WTC11 (cell line): ENCODE results near the gene ACTMAP. TPM values are rescaled to one million over a fixed set of nuclear protein-coding genes. Genes with fewer than 3 reads are reported as not detected.
A peak's percentile ranks its signal among the peaks of the same experiment; 100 is the strongest.
"Not testable (repeated sequence)": the region's sequence is repeated elsewhere in the genome, so short reads cannot be mapped to it uniquely, and the experiment has no call there.

ENCODE experiments used
- ATAC-seq: fragments of 200-7000 bp; cut with Tn5 transposase; 2 replicates; pipeline ENCODE4 v1.10.0; 2021; ENCODE audit warnings: mild to moderate bottlenecking, moderate library complexity
- CTCF ChIA-PET: fragments of 300-600 bp; sonication (Branson Sonifier 250); formaldehyde crosslinking; loops from one replicate; lab custom pipeline; 2021; ENCODE audit warnings: antibody characterized with exemption; lab: Charles Lee
- POLR2A ChIA-PET: fragments of 350-600 bp; sonication (Branson Sonifier 250); formaldehyde crosslinking; loops from one replicate; lab custom pipeline; 2021; ENCODE audit warnings: antibody characterized with exemption; lab: Charles Lee
- DNase-seq: peaks from one replicate; pipeline ENCODE4 v3.0.0; 2021; ENCODE audit warnings: low spot score
- H3K27ac Mint-ChIP-seq: 2 replicates; pipeline ENCODE4 v1.8.0; 2021; ENCODE audit warnings: mixed read lengths
- H3K27me3 Mint-ChIP-seq: 2 replicates; pipeline ENCODE4 v1.8.0; 2021; ENCODE audit warnings: low read depth, mild to moderate bottlenecking, moderate library complexity, mixed read lengths
- H3K36me3 Mint-ChIP-seq: 2 replicates; pipeline ENCODE4 v1.8.0; 2021; ENCODE audit warnings: mixed read lengths
- H3K4me1 Mint-ChIP-seq: 2 replicates; pipeline ENCODE4 v1.8.0; 2022; ENCODE audit warnings: mixed read lengths
- H3K4me3 Mint-ChIP-seq: 2 replicates; pipeline ENCODE4 v1.8.0; 2021; ENCODE audit warnings: mild to moderate bottlenecking, moderate library complexity, mixed read lengths
- H3K9me3 Mint-ChIP-seq: 2 replicates; pipeline ENCODE4 v1.8.0; 2021; ENCODE audit warnings: mixed read lengths
- E2F5 ChIP-seq: sonication (generic); formaldehyde crosslinking; IDR thresholded peaks from 2 replicates; pipeline ENCODE4 v1.8.1; 2022; ENCODE audit warnings: mild to moderate bottlenecking, moderate library complexity, missing genetic modification reagents
- GRHL2 ChIP-seq: fragments of 250-450 bp; sonication (Bioruptor Pico); IDR thresholded peaks from 2 replicates; pipeline ENCODE4 v1.8.0; 2022; ENCODE audit warnings: mild to moderate bottlenecking, moderate library complexity; ENCODE audit not compliant: insufficient replicate concordance, severe bottlenecking
- HMGA2 ChIP-seq: fragments of 250-450 bp; sonication (Bioruptor Pico); IDR thresholded peaks from 2 replicates; pipeline ENCODE4 v1.4.0; 2021; ENCODE audit warnings: mild to moderate bottlenecking, moderate library complexity
- KAT7 ChIP-seq: sonication (generic); formaldehyde crosslinking; IDR thresholded peaks from 2 replicates; pipeline ENCODE4 v1.8.1; 2023; ENCODE audit warnings: missing genetic modification reagents, mild to moderate bottlenecking, borderline replicate concordance
- MLX ChIP-seq: sonication (generic); formaldehyde crosslinking; IDR thresholded peaks from 2 replicates; pipeline ENCODE4 v1.8.1; 2023; ENCODE audit warnings: mild to moderate bottlenecking, missing genetic modification reagents, moderate library complexity
- NFYB ChIP-seq: sonication (generic); formaldehyde crosslinking; conservative IDR thresholded peaks from 2 replicates; pipeline ENCODE4 v1.8.0; 2022; ENCODE audit warnings: low read depth, missing genetic modification reagents
- RORB ChIP-seq: fragments of 250-450 bp; sonication (Bioruptor Pico); IDR thresholded peaks from 2 replicates; pipeline ENCODE4 v1.9.0; 2021; ENCODE audit warnings: mild to moderate bottlenecking
- TCF7 ChIP-seq: sonication (generic); formaldehyde crosslinking; IDR thresholded peaks from 2 replicates; pipeline ENCODE4 v1.8.0; 2022; ENCODE audit warnings: mild to moderate bottlenecking, low read depth, missing genetic modification reagents, moderate library complexity
- ZNF219 ChIP-seq: sonication (generic); formaldehyde crosslinking; IDR thresholded peaks from 2 replicates; pipeline ENCODE4 v1.8.0; 2023; ENCODE audit warnings: missing genetic modification reagents, mild to moderate bottlenecking, borderline replicate concordance
- total RNA-seq: library from RNA; stranded (reverse); gene quantifications from 3 replicates; pipeline ENCODE4 v1.2.3, GENCODE V29; 2021
- TF ChIP-seq, protein P1 (sequence below): sonication (generic); formaldehyde crosslinking; IDR thresholded peaks from 2 replicates; pipeline ENCODE4 v1.8.1; 2023; ENCODE audit warnings: mild to moderate bottlenecking, moderate library complexity, missing genetic modification reagents
- TF ChIP-seq, protein P2 (sequence below): sonication (generic); formaldehyde crosslinking; conservative IDR thresholded peaks from 2 replicates; pipeline ENCODE4 v1.8.1; 2022; ENCODE audit warnings: mild to moderate bottlenecking, missing genetic modification reagents
- TF ChIP-seq, protein P3 (sequence below): sonication (generic); formaldehyde crosslinking; IDR thresholded peaks from 2 replicates; pipeline ENCODE4 v1.8.0; 2023; ENCODE audit warnings: missing genetic modification reagents, mild to moderate bottlenecking, borderline replicate concordance

ACTMAP gene
- total RNA-seq, 1 experiment from 2014 or later, result 29.6 TPM

DNA sequence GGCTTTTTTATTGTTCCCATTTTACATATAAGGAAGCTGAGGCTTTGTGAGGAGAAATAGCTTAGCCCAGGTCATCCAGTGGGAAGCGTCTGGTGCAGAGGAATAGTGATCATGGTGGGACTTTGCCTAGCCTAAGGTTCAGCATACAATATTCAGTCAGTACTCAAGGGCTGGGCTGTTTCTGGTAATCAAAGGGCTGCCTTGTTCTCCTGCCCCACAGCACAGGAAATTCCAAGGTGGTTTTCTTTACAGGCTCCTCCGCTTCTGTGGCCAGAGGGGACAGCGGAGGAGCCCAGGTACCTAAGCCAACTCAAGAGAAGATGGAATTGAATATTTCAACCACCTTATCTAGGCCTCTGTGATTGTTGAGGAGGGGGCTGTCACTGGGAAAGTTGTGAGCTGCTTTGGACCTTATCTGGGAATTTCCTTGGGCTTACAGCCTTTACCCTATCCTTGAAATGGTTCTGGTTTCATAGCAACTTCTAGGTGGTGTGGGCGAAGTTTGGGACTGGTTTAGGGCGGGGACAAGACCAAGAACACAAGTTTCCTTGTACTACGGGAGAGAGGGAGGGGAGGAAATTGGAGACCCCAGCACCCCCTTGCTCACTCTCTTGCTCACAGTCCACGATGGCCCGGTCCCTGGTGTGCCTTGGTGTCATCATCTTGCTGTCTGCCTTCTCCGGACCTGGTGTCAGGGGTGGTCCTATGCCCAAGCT, 24.8 kb upstream of the ACTMAP start, which contains the start of gene MIA:
MIA (plus strand) TSS at position 606 of the 716 bp plus-strand sequence; CDS start at position 628, 22 bp downstream.
- no peak for ATAC-seq

GRCh38 chr19:40771101-40771862, 21.0 kb upstream of the ACTMAP start:
- DNase-seq, H3K4me1 Mint-ChIP-seq, H3K27me3 Mint-ChIP-seq, POLR2A ChIA-PET, ATAC-seq, H3K4me3 Mint-ChIP-seq, H3K36me3 Mint-ChIP-seq: not testable (repeated sequence)
- Mint-ChIP-seq H3K9me3 (peaks cover 14% of the 10 kb centered on the region), H3K27ac (peak overlapping the region; percentile 74)
- CTCF ChIA-PET, result interaction anchor here (1.0 to 1.1 kb wide), 3 partner anchors 34 to 137 kb away, joined by 3 to 4 read pairs (median 3); no protein-coding TSS in a partner anchor
- peak; percentile 67 for TF ChIP-seq NFYB

More for the DNA sequence above, 24.8 kb upstream of the ACTMAP start, which contains the start of gene MIA:
- H3K27ac Mint-ChIP-seq, result peak within 1 kb of the TSS; percentile 68; the same call in 1 of the 2 replicates
- H3K9me3 Mint-ChIP-seq, result peaks cover 14% of the 10 kb centered on the region
- TF ChIP-seq MLX (CRISPR knock-in tag) (no peak), E2F5 (CRISPR knock-in tag) (no peak), RORB (CRISPR knock-in tag) (no peak), ZNF219 (CRISPR knock-in tag) (no peak), HMGA2 (CRISPR knock-in tag) (no peak), GRHL2 (CRISPR knock-in tag) (no peak), KAT7 (CRISPR knock-in tag) (no peak), TCF7 (no peak)
- TF ChIP-seq, protein P1, sequence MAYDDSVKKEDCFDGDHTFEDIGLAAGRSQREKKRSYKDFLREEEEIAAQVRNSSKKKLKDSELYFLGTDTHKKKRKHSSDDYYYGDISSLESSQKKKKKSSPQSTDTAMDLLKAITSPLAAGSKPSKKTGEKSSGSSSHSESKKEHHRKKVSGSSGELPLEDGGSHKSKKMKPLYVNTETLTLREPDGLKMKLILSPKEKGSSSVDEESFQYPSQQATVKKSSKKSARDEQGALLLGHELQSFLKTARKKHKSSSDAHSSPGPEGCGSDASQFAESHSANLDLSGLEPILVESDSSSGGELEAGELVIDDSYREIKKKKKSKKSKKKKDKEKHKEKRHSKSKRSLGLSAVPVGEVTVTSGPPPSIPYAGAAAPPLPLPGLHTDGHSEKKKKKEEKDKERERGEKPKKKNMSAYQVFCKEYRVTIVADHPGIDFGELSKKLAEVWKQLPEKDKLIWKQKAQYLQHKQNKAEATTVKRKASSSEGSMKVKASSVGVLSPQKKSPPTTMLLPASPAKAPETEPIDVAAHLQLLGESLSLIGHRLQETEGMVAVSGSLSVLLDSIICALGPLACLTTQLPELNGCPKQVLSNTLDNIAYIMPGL (CRISPR knock-in tag), result no peak
- TF ChIP-seq, protein P2, sequence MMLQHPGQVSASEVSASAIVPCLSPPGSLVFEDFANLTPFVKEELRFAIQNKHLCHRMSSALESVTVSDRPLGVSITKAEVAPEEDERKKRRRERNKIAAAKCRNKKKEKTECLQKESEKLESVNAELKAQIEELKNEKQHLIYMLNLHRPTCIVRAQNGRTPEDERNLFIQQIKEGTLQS (CRISPR knock-in tag), result no peak
- TF ChIP-seq, protein P3, sequence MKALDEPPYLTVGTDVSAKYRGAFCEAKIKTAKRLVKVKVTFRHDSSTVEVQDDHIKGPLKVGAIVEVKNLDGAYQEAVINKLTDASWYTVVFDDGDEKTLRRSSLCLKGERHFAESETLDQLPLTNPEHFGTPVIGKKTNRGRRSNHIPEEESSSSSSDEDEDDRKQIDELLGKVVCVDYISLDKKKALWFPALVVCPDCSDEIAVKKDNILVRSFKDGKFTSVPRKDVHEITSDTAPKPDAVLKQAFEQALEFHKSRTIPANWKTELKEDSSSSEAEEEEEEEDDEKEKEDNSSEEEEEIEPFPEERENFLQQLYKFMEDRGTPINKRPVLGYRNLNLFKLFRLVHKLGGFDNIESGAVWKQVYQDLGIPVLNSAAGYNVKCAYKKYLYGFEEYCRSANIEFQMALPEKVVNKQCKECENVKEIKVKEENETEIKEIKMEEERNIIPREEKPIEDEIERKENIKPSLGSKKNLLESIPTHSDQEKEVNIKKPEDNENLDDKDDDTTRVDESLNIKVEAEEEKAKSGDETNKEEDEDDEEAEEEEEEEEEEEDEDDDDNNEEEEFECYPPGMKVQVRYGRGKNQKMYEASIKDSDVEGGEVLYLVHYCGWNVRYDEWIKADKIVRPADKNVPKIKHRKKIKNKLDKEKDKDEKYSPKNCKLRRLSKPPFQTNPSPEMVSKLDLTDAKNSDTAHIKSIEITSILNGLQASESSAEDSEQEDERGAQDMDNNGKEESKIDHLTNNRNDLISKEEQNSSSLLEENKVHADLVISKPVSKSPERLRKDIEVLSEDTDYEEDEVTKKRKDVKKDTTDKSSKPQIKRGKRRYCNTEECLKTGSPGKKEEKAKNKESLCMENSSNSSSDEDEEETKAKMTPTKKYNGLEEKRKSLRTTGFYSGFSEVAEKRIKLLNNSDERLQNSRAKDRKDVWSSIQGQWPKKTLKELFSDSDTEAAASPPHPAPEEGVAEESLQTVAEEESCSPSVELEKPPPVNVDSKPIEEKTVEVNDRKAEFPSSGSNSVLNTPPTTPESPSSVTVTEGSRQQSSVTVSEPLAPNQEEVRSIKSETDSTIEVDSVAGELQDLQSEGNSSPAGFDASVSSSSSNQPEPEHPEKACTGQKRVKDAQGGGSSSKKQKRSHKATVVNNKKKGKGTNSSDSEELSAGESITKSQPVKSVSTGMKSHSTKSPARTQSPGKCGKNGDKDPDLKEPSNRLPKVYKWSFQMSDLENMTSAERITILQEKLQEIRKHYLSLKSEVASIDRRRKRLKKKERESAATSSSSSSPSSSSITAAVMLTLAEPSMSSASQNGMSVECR (CRISPR knock-in tag), result no peak
- peaks cover 24% of the 10 kb centered on the region for H3K4me1 Mint-ChIP-seq
- peaks cover 7% of the 10 kb centered on the region for H3K36me3 Mint-ChIP-seq
- CTCF ChIA-PET, result interaction anchor here (0.5 to 4.7 kb wide), 3 partner anchors 24 to 41 kb away, joined by 3 to 71 read pairs (median 3); partner anchors contain the start of gene EGLN2
- no peak within 1 kb of the TSS for H3K4me3 Mint-ChIP-seq
- no peak for DNase-seq
- no peaks in the 10 kb centered on the region for H3K27me3 Mint-ChIP-seq
- POLR2A ChIA-PET, result no interaction called here
